Kidney epithelial cell (primary cell): ENCODE data around the gene THSD7A. TPM values are rescaled to one million over a fixed set of nuclear protein-coding genes. Genes with fewer than 3 reads are reported as not detected.

Experiments
- DNase-seq: peaks from one replicate; pipeline ENCODE4 v3.0.0-alpha.2; 2010; ENCODE audit warnings: low read depth
- H3K27me3 ChIP-seq: 2 replicates; pipeline ENCODE4 v1.6.0; 2011; ENCODE audit warnings: low read length; ENCODE audit not compliant: control insufficient read depth, insufficient read depth
- H3K36me3 ChIP-seq: 2 replicates; pipeline ENCODE4 v1.5.1; 2011; ENCODE audit warnings: low read length; ENCODE audit not compliant: control insufficient read depth, insufficient read depth
- H3K4me3 ChIP-seq: 2 replicates; pipeline ENCODE4 v1.5.1; 2011; ENCODE audit warnings: low read depth, mild to moderate bottlenecking, control low read depth, low read length
- CTCF ChIP-seq: IDR thresholded peaks from 2 replicates; pipeline ENCODE4 v1.5.1; 2011; ENCODE audit warnings: mild to moderate bottlenecking, moderate library complexity, low read length, control low read depth, inconsistent platforms; ENCODE audit not compliant: insufficient read depth, poor library complexity, severe bottlenecking
- total RNA-seq: library from RNA; depleted of rRNA; stranded (reverse); fragments of >200 nt; gene quantifications from 2 replicates; pipeline ENCODE4 v1.2.3, GENCODE V29; 2015

Gene THSD7A
- total RNA-seq, 1 donor from 2014 or later = 27.3 TPM

- H3K27me3 ChIP-seq = no peaks in the 10 kb centered on the region
- H3K36me3 ChIP-seq = no peaks in the 10 kb centered on the region
- DNase-seq = no peak
- H3K4me3 ChIP-seq = no peak overlapping the region
- TF ChIP-seq CTCF = no peak
These were observed 89.5 kb downstream of the THSD7A start for GRCh38 chr7:11742496-11742895.

GRCh38 chr7:11737723-11738122, 94.3 kb downstream of the THSD7A start:
- H3K36me3 ChIP-seq = no peaks in the 10 kb centered on the region
- DNase-seq = no peak
- H3K4me3 ChIP-seq = no peak overlapping the region
- TF ChIP-seq CTCF = no peak
- no peaks in the 10 kb centered on the region for H3K27me3 ChIP-seq

GRCh38 chr7:11732207-11732606, 99.8 kb downstream of the THSD7A start:
- no peak overlapping the region for H3K4me3 ChIP-seq
- H3K36me3 ChIP-seq = no peaks in the 10 kb centered on the region
- no peak for TF ChIP-seq CTCF
- H3K27me3 ChIP-seq = no peaks in the 10 kb centered on the region
- DNase-seq = no peak

GRCh38 chr7:11730725-11731124, 101.3 kb downstream of the THSD7A start:
- no peak overlapping the region for H3K4me3 ChIP-seq
- no peak for TF ChIP-seq CTCF
- no peak for DNase-seq
- H3K27me3 ChIP-seq = no peaks in the 10 kb centered on the region
- H3K36me3 ChIP-seq = no peaks in the 10 kb centered on the region

- no peak for DNase-seq
- no peak for TF ChIP-seq CTCF
These were observed 104.1 kb downstream of the THSD7A start for GRCh38 chr7:11727864-11728263.

GRCh38 chr7:11726794-11727155, 105.2 kb downstream of the THSD7A start:
- H3K27me3 ChIP-seq = no peaks in the 10 kb centered on the region
- TF ChIP-seq CTCF = no peak
- no peaks in the 10 kb centered on the region for H3K36me3 ChIP-seq
- no peak for DNase-seq
- H3K4me3 ChIP-seq = no peak overlapping the region

More at GRCh38 chr7:11727864-11728263, 104.1 kb downstream of the THSD7A start:
- Histone ChIP-seq H3K36me3 (no peaks in the 10 kb centered on the region), H3K4me3 (no peak overlapping the region), H3K27me3 (no peaks in the 10 kb centered on the region)
